Panc1 (cell line): ENCODE data around the gene OR14J1. TPM values are rescaled to one million over a fixed set of nuclear protein-coding genes. Genes with fewer than 3 reads are reported as not detected.

Experiments used
- ATAC-seq: fragments of 200-7000 bp; cut with Tn5 transposase; 2 replicates; pipeline ENCODE4 v1.9.1; 2020; ENCODE audit warnings: mild to moderate bottlenecking, moderate library complexity
- BruUV-seq: library from RNA; stranded (reverse); fragments of 400-500 nt; replicated peaks from 2 replicates; lab custom pipeline; 2021; lab: Mats Ljungman, UMichigan
- CTCF ChIA-PET: fragments of 300-600 bp; sonication (Branson Sonifier 250); formaldehyde crosslinking; loops from one replicate; lab custom pipeline; 2022; ENCODE audit warnings: antibody characterized with exemption; lab: Charles Lee
- POLR2A ChIA-PET: fragments of 300-600 bp; sonication (Branson Sonifier 250); formaldehyde crosslinking; loops from one replicate; lab custom pipeline; 2022; ENCODE audit warnings: antibody characterized with exemption; lab: Charles Lee
- DNase-seq: peaks from one replicate; pipeline ENCODE4 v3.0.0-alpha.2; 2010; ENCODE audit warnings: low read depth, low spot score
- H3K27ac ChIP-seq: 2 replicates; pipeline ENCODE4 v1.5.1; 2011; ENCODE audit warnings: mild to moderate bottlenecking, low read length, inconsistent platforms
- H3K27me3 ChIP-seq: fragments of 200-500 bp; sonication (Bioruptor generic); 2 replicates; pipeline ENCODE4 v1.6.0; 2014; ENCODE audit warnings: low read length, inconsistent platforms; ENCODE audit not compliant: control insufficient read depth, insufficient read depth
- H3K36me3 ChIP-seq: fragments of 200-500 bp; sonication (Bioruptor generic); 2 replicates; pipeline ENCODE4 v1.5.1; 2014; ENCODE audit warnings: inconsistent platforms, mild to moderate bottlenecking, low read length, moderate library complexity; ENCODE audit not compliant: control insufficient read depth, insufficient read depth
- H3K4me1 ChIP-seq: 2 replicates; pipeline ENCODE4 v1.5.1; 2011; ENCODE audit warnings: inconsistent platforms, mild to moderate bottlenecking, low read length, moderate library complexity; ENCODE audit not compliant: control insufficient read depth, insufficient read depth
- H3K4me3 ChIP-seq, 2 experiments: 2 replicates each; pipeline ENCODE4 v1.5.1; 2011 to 2012; ENCODE audit warnings: low read depth in 2 of 2, low read length in 2 of 2, mild to moderate bottlenecking in 2 of 2, inconsistent platforms in 1 of 2, moderate library complexity in 1 of 2
- H3K9me3 ChIP-seq: fragments of 200-500 bp; sonication (Bioruptor generic); 2 replicates; pipeline ENCODE4 v1.5.1; 2014; ENCODE audit warnings: low read depth, mild to moderate bottlenecking, inconsistent platforms, low read length, moderate library complexity; ENCODE audit not compliant: control insufficient read depth, insufficient read depth
- CTCF ChIP-seq: fragments of 450-650 bp; IDR thresholded peaks from 2 replicates; pipeline ENCODE4 v1.5.1; 2017; ENCODE audit warnings: mild to moderate bottlenecking
- REST ChIP-seq, 2 experiments: IDR thresholded peaks; 2 replicates each; pipeline ENCODE4 v1.6.1; 2011 to 2012; ENCODE audit warnings: low read depth in 2 of 2, control low read depth in 1 of 2, low read length in 1 of 2, mild to moderate bottlenecking in 1 of 2, moderate library complexity in 1 of 2; ENCODE audit not compliant: insufficient read depth in 1 of 2
- in situ Hi-C: cut with HindIII; loops from 2 replicates; pipeline ENCODE4 v1.10.0; 2016; ENCODE audit warnings: low sequenced_read_pairs, low pct_unique_long_range_greater_than_20kb
- intact Hi-C: fragments of 100-400 bp; cut with micrococcal nuclease; formaldehyde crosslinking; loops from one replicate; pipeline ENCODE4 v1.10.0; 2022; ENCODE audit not compliant: unreplicated experiment
- total RNA-seq: library from RNA; stranded (reverse); gene quantifications from one replicate; pipeline ENCODE4 v1.2.1, GENCODE V29; 2021; ENCODE audit not compliant: unreplicated experiment

Gene OR14J1
- total RNA-seq, 1 experiment from 2014 or later, result not detected

DNA sequence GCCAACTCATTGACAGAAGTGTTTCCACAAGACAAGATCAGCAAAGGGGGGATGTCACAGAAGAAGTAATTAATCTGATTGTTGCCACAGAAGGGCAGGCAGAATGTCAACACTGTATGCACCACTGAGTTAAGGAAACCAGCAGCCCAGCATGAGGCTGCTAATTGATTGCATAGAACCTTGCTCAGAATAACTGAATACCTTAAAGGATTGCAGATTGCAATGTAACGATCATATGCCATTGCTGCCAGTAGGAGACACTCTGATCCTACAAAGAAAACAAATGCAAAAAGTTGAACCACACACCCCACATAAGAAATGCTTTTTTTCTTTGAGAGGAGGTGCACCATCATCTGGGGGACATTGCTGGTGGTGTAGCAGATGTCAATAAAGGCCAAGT is 54.1 kb downstream of the OR14J1 start:
- Histone ChIP-seq H3K36me3 (no peaks in the 10 kb centered on the region), H3K27me3 (peaks cover 5% of the 10 kb centered on the region), H3K9me3 (no peaks in the 10 kb centered on the region), H3K4me1 (no peaks in the 10 kb centered on the region), H3K27ac (no peak overlapping the region), H3K4me3 (no peak overlapping the region)
- POLR2A ChIA-PET, result no interaction called here
- peak; percentile 27; the same call in 1 of the 2 replicates for TF ChIP-seq CTCF
- TF ChIP-seq REST (IDR thresholded peaks at IDR 0.05; ENCODE audit: insufficient read depth in 1 of 2, low read depth in 2 of 2, low read length in 1 of 2), result no peak
- CTCF ChIA-PET, result no interaction called here
- no TSS peak for BruUV-seq
- ATAC-seq (no peak), DNase-seq (no peak)
- in situ Hi-C loops, result no loop called here
- intact Hi-C loops, result no loop called here

Other genes with a start within 250 kb of the OR14J1 start
- gene OR2B3, start 214.4 kb upstream of the OR14J1 start, total RNA-seq, result not detected
- gene OR2J1, start 202.2 kb upstream of the OR14J1 start, total RNA-seq, result not detected
- gene OR2J3, start 193.6 kb upstream of the OR14J1 start, total RNA-seq, result not detected
- not detected for gene OR2J2, start 130.8 kb upstream of the OR14J1 start, total RNA-seq
- not detected for gene OR5V1, start 67.2 kb downstream of the OR14J1 start, total RNA-seq
- not detected for gene OR12D3, start 73.6 kb downstream of the OR14J1 start, total RNA-seq
- gene OR12D2, start 93.9 kb downstream of the OR14J1 start, total RNA-seq, result not detected
- gene OR12D1, start 113.2 kb downstream of the OR14J1 start, total RNA-seq, result not detected
- not detected for gene OR10C1, start 137.6 kb downstream of the OR14J1 start, total RNA-seq
- gene OR11A1, start 155.4 kb downstream of the OR14J1 start, total RNA-seq, result not detected
- gene OR2H1, start 155.5 kb downstream of the OR14J1 start, total RNA-seq, result not detected
- not detected for gene MAS1L, start 186.3 kb downstream of the OR14J1 start, total RNA-seq